Neural cell (in vitro differentiated cells): Measurements from ENCODE around the gene SLIT3. TPM values are rescaled to one million over a fixed set of nuclear protein-coding genes. Genes with fewer than 3 reads are reported as not detected.

Source experiments
- H2AFZ ChIP-seq: fragments of 200-600, 300-800 bp; sonication (generic), shearing (Covaris generic); 2 replicates; pipeline ENCODE4 v1.6.0; 2014; ENCODE audit warnings: low read depth, mild to moderate bottlenecking, antibody characterized with exemption, low read length, moderate library complexity
- H3F3A ChIP-seq: fragments of 200-600 bp; shearing (Covaris generic); 2 replicates; pipeline ENCODE4 v1.6.1; 2016; ENCODE audit warnings: mild to moderate bottlenecking, moderate library complexity, mixed read lengths, antibody characterized with exemption, low read length; ENCODE audit not compliant: insufficient read depth, poor library complexity, severe bottlenecking
- H3K27ac ChIP-seq: fragments of 200-600, 300-800 bp; sonication (generic), shearing (Covaris generic); 2 replicates; pipeline ENCODE4 v1.5.1; 2014; ENCODE audit warnings: mild to moderate bottlenecking, low read length, moderate library complexity
- H3K27me3 ChIP-seq: fragments of 300-800, 200-600 bp; sonication (generic), shearing (Covaris generic); 2 replicates; pipeline ENCODE4 v1.6.0; 2014; ENCODE audit warnings: mild to moderate bottlenecking, low read depth, low read length, moderate library complexity; ENCODE audit not compliant: insufficient read depth
- H3K36me3 ChIP-seq: fragments of 300-800, 200-600 bp; sonication (generic), shearing (Covaris generic); 2 replicates; pipeline ENCODE4 v1.5.1; 2014; ENCODE audit warnings: mild to moderate bottlenecking, antibody characterized with exemption, low read length, moderate library complexity; ENCODE audit not compliant: insufficient read depth
- H3K4me2 ChIP-seq: fragments of 300-800, 200-600 bp; sonication (generic), shearing (Covaris generic); 2 replicates; pipeline ENCODE4 v1.6.0; 2014; ENCODE audit warnings: mild to moderate bottlenecking, low read length
- H3K4me3 ChIP-seq: fragments of 300-800, 200-600 bp; sonication (generic), shearing (Covaris generic); 2 replicates; pipeline ENCODE4 v1.5.1; 2014; ENCODE audit warnings: mild to moderate bottlenecking, low read length, moderate library complexity
- H3K79me2 ChIP-seq: fragments of 200-600 bp; shearing (Covaris generic); replicated peaks from 2 replicates; pipeline ENCODE4 v1.6.0; 2014; ENCODE audit warnings: mild to moderate bottlenecking, low read length, moderate library complexity; ENCODE audit not compliant: insufficient read depth
- H3K9ac ChIP-seq: fragments of 300-800, 200-600 bp; sonication (generic), shearing (Covaris generic); 2 replicates; pipeline ENCODE4 v1.6.1; 2016; ENCODE audit warnings: mild to moderate bottlenecking, low read length, mixed read lengths
- H3K9me2 ChIP-seq: fragments of 200-600 bp; shearing (Covaris generic); 2 replicates; pipeline ENCODE4 v1.6.1; 2016; ENCODE audit warnings: mild to moderate bottlenecking, low read length, mixed read lengths; ENCODE audit not compliant: insufficient read depth
- H3K9me3 ChIP-seq: fragments of 200-600, 300-800 bp; sonication (generic), shearing (Covaris generic); 2 replicates; pipeline ENCODE4 v1.6.1; 2016; ENCODE audit warnings: mild to moderate bottlenecking, mixed run types, low read length, moderate library complexity, mixed read lengths
- H4K20me1 ChIP-seq: fragments of 200-600 bp; shearing (Covaris generic); 2 replicates; pipeline ENCODE4 v1.6.1; 2016; ENCODE audit warnings: mild to moderate bottlenecking, mixed run types; ENCODE audit not compliant: insufficient read depth
- CTCF ChIP-seq: fragments of 450-650 bp; IDR thresholded peaks from 2 replicates; pipeline ENCODE4 v1.5.1; 2014; ENCODE audit warnings: antibody characterized with exemption, mild to moderate bottlenecking, moderate library complexity; ENCODE audit not compliant: poor library complexity, severe bottlenecking
- EP300 ChIP-seq: fragments of 450-650 bp; conservative IDR thresholded peaks from 2 replicates; pipeline ENCODE4 v1.6.1; 2014; ENCODE audit warnings: antibody characterized with exemption, mild to moderate bottlenecking, moderate library complexity; ENCODE audit not compliant: poor library complexity, severe bottlenecking
- EZH2 ChIP-seq: fragments of 200-600, 300-800 bp; shearing (Covaris generic), sonication (generic); IDR thresholded peaks from 2 replicates; pipeline ENCODE4 v1.6.1; 2014; ENCODE audit warnings: antibody characterized with exemption, low read length, borderline replicate concordance, mild to moderate bottlenecking; ENCODE audit not compliant: insufficient read depth, poor library complexity, severe bottlenecking
- MXI1 ChIP-seq: fragments of 450-650 bp; conservative IDR thresholded peaks from 2 replicates; pipeline ENCODE4 v1.6.1; 2014; ENCODE audit warnings: antibody characterized with exemption, mild to moderate bottlenecking; ENCODE audit not compliant: poor library complexity, severe bottlenecking
- POLR2AphosphoS5 ChIP-seq: IDR thresholded peaks from 2 replicates; pipeline ENCODE4 v1.6.1; 2012
- RAD21 ChIP-seq: fragments of 450-650 bp; conservative IDR thresholded peaks from 2 replicates; pipeline ENCODE4 v1.6.1; 2014; ENCODE audit warnings: antibody characterized with exemption, mild to moderate bottlenecking, moderate library complexity
- REST ChIP-seq: IDR thresholded peaks from 2 replicates; pipeline ENCODE4 v1.6.1; 2012; ENCODE audit warnings: borderline replicate concordance
- SMC3 ChIP-seq: fragments of 450-650 bp; conservative IDR thresholded peaks from 2 replicates; pipeline ENCODE4 v1.6.1; 2014; ENCODE audit warnings: antibody characterized with exemption, mild to moderate bottlenecking, moderate library complexity; ENCODE audit not compliant: poor library complexity
- TAF1 ChIP-seq: IDR thresholded peaks from 2 replicates; pipeline ENCODE4 v1.6.1; 2012; ENCODE audit warnings: low read depth
- polyA plus RNA-seq: library from polyadenylated mRNA; depleted of rRNA; stranded (reverse); fragments of >200 nt; gene quantifications from 2 replicates; pipeline ENCODE4 v1.2.3, GENCODE V29; 2014

SLIT3 gene
- polyA plus RNA-seq, 1 donor from 2014 or later, result 1.2 TPM

DNA sequence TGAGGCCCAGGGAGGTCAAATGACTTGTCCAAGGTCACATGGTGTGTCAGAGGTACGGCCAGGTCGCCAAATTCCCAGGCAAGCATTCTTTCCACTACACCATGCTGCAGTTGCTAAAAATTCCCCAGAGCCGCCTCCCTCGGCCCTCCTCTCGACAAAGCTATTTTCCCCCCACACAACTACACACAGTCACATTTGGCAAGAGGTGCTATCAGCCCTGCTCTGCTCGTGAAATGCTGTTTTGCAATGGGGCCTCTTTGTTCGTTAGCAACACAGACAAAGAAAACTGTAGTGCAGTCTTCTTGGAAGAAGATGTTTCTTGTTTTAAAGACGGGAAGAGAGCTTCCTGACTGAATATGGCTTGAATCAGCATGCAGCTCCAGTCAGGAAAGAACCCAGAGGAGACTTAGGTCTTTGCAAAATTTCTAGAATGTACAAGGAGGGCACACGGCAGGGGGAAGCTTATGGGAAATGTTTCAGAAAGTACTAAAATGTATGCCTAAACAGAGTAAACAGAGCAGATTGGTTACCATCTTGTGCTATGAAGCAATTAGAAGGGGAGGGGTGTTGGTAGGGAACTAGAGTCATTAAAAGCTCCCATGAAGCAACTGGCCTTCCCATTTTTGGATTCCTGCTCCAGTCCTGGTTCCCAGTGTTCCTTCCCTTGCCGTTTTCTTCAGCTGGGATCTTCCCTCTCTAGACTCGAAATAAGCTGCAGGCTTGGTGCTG lies 14.2 kb downstream of the SLIT3 start:
- Histone ChIP-seq H3K36me3 (no peaks in the 10 kb centered on the region), H3K4me3 (no peak overlapping the region), H3K9ac (no peak overlapping the region), H3F3A (no peaks in the 10 kb centered on the region), H3K79me2 (no peaks in the 10 kb centered on the region), H3K4me2 (no peak overlapping the region), H3K27ac (no peak overlapping the region), H4K20me1 (no peaks in the 10 kb centered on the region), H3K9me3 (no peaks in the 10 kb centered on the region), H3K9me2 (no peaks in the 10 kb centered on the region), H2AFZ (no peak overlapping the region), H3K27me3 (no peaks in the 10 kb centered on the region)
- no peak for TF ChIP-seq CTCF
- TF ChIP-seq MXI1, result no peak
- no peak for TF ChIP-seq POLR2AphosphoS5
- TF ChIP-seq REST, result no peak
- TF ChIP-seq EP300, result no peak
- no peak for TF ChIP-seq EZH2
- no peak for TF ChIP-seq RAD21
- no peak for TF ChIP-seq SMC3
- no peak for TF ChIP-seq TAF1

DNA sequence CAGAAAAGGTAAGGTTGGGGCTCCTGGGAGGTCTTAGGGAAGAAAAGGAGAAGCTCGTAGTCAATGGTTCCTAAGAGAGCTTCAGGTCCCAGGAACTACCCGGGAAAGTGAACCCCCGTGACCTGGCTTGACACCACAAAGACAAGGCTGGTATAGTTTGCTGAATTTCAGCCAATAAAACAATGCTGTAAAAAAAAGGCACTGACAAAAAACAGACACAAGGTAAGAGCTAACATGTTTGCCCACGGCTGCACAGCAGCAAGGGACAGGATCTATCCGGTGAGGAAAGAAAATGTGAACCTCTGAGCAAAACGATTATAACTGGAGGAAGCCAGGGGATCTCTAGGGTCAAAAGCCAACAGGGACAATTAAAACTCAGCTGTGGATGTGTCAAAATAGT lies 17.1 kb downstream of the SLIT3 start:
- Histone ChIP-seq H4K20me1 (no peaks in the 10 kb centered on the region), H3K9me2 (no peaks in the 10 kb centered on the region)

More for the DNA sequence above, 17.1 kb downstream of the SLIT3 start:
- no peak overlapping the region for H3K4me3 ChIP-seq
- H3K9ac ChIP-seq, result no peak overlapping the region
- no peaks in the 10 kb centered on the region for H3K36me3 ChIP-seq
- TF ChIP-seq RAD21 (no peak), TAF1 (no peak), SMC3 (no peak), MXI1 (no peak), EZH2 (no peak), EP300 (no peak), REST (no peak), CTCF (no peak), POLR2AphosphoS5 (no peak)
- no peaks in the 10 kb centered on the region for H3K79me2 ChIP-seq
- H3F3A ChIP-seq, result no peaks in the 10 kb centered on the region
- no peaks in the 10 kb centered on the region for H3K9me3 ChIP-seq
- no peaks in the 10 kb centered on the region for H3K27me3 ChIP-seq
- no peak overlapping the region for H2AFZ ChIP-seq
- H3K27ac ChIP-seq, result no peak overlapping the region
- H3K4me2 ChIP-seq, result no peak overlapping the region
